Right cardiac atrium (tissue), 5 donors: ENCODE data around the gene ATXN2L. TPM values are rescaled to one million over a fixed set of nuclear protein-coding genes. Genes with fewer than 3 reads are reported as not detected.
A peak's percentile ranks its signal among the peaks of the same experiment; 100 is the strongest.
"Not testable (repeated sequence)": the region's sequence is repeated elsewhere in the genome, so short reads cannot be mapped to it uniquely, and the experiment has no call there.

Experiments
- ATAC-seq, 2 donors: fragments of 200-7000 bp; cut with Tn5 transposase; one replicate each; pipeline versions ENCODE4 v1.8.0 to v1.9.1; 2020; ENCODE audit warnings: moderate library complexity in 2 of 2, mild to moderate bottlenecking in 1 of 2
- DNase-seq, 3 donors: peaks; one replicate each; pipeline ENCODE4 v3.0.0-alpha.2; 2020
- H3K27ac ChIP-seq: one replicate; pipeline ENCODE4 v1.5.1; 2013; ENCODE audit warnings: mild to moderate bottlenecking, low read length, control low read depth, moderate library complexity
- H3K27me3 ChIP-seq: one replicate; pipeline ENCODE4 v1.6.1; 2013; ENCODE audit not compliant: control insufficient read depth, insufficient read depth
- H3K4me1 ChIP-seq: one replicate; pipeline ENCODE4 v1.6.1; 2013; ENCODE audit warnings: low read length; ENCODE audit not compliant: control insufficient read depth, insufficient read depth
- H3K4me3 ChIP-seq: one replicate; pipeline ENCODE4 v1.5.1; 2013; ENCODE audit warnings: low read length, control low read depth
- H3K9me3 ChIP-seq: one replicate; pipeline ENCODE4 v1.6.1; 2013; ENCODE audit warnings: low read length; ENCODE audit not compliant: control insufficient read depth
- WGBS: extraction: QIAGEN DNeasy Blood & Tissue Kit; methylation state at CpG from one replicate; pipeline ENCODE4 v1.1.7; 2013; 5-methylcytosine and 5-hydroxymethylcytosine counted together
- intact Hi-C, 4 donors: fragments of 100-400 bp; cut with DNase I; formaldehyde crosslinking; loops; one replicate each; pipeline versions ENCODE4 v1.11.0 to v1.14.0; 2022 to 2023
- polyA plus RNA-seq: library from polyadenylated mRNA; stranded (reverse); fragments of 200-250 nt; gene quantifications from one replicate; pipeline ENCODE4 v1.2.3, GENCODE V29; 2013
- total RNA-seq, 4 donors: library from RNA; stranded (reverse); fragmentation: NEBNext Ultra II Directional; extraction: Animal tissue kit (Norgen Biotek cat#: 25700); gene quantifications; one replicate each; pipeline ENCODE4 v1.2.1, GENCODE V29; 2021
- donor health status: healthy with polysubstance abuse.
- donor health status: DM: no; HTN: yes; CAD: no.
- donor health status: DM: no; HTN: no; CAD: no.
- donor health status: DM: no; HTN: yes; CAD: no; lungs with severe emphysema.
- donor health status: DM: yes; HTN: yes; CAD: no.

Gene ATXN2L
- total and polyA plus RNA-seq, 5 donors = 40.1 to 59.8 (median 57.8) TPM

DNA sequence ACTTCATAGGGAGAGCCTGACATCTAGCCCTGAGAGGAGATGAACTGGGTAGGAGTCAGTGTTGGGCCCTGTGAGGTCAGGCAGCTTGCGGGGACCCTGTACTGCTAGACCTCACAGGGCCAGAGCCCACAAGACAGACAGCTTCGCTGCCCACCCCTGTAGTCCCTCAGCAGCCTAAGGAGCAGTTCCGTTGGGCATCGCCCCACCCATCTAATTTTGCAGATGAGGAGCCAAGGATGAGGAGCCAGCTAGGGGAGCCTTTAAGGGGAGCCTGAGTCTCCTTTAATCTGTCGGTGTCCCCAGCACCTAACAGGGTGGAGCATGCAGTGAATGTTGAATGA is 24.1 kb downstream of the ATXN2L start:
- Histone ChIP-seq H3K27ac (peak overlapping the region; percentile 85), H3K4me1 (peaks cover 3% of the 10 kb centered on the region), H3K4me3 (peak overlapping the region; percentile 75), H3K27me3 (no peaks in the 10 kb centered on the region), H3K9me3 (no peaks in the 10 kb centered on the region)
- peak in 1 of 3 donors; percentile 53 for DNase-seq
- 16% methylated on average over 5 of the region's 5 CpGs for WGBS
- intact Hi-C loops = no loop called here
- peak; percentile 20 to 39 for ATAC-seq

DNA sequence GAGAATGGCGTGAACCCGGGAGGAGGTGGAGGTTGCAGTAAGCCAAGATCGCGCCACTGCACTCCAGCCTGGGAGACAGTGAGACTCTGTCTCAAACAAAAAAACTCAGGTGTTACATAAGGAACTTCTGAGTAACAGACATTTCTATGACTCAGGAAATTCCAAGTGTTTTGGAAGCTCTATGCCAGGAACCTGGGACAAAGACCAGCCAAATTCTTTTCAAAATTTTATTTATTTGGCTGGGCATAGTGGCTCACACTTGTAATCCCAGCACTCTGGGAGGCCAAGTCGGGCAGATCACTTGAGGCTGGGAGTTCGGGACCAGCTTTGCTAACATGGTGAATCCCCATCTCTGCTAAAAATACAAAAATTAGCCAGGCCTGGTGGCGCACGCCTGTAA is 35.6 kb downstream of the ATXN2L start:
- no peak for ATAC-seq
- Histone ChIP-seq H3K4me1 (no peaks in the 10 kb centered on the region), H3K27ac (no peak overlapping the region), H3K9me3 (no peaks in the 10 kb centered on the region), H3K4me3 (no peak overlapping the region), H3K27me3 (no peaks in the 10 kb centered on the region)
- intact Hi-C loops = no loop called here
- DNase-seq = no peak
- 94% methylated on average over 8 of the region's 8 CpGs for WGBS

GRCh38 chr16:28859326-28859725 is 36.5 kb downstream of the ATXN2L start:
- no peaks in the 10 kb centered on the region for H3K4me1 ChIP-seq
- no peaks in the 10 kb centered on the region for H3K9me3 ChIP-seq
- no peak for DNase-seq
- no peak for ATAC-seq
- no peaks in the 10 kb centered on the region for H3K27me3 ChIP-seq
- WGBS = 74% methylated on average over 4 of the region's 4 CpGs
- intact Hi-C loops = no loop called here
- H3K27ac ChIP-seq = no peak overlapping the region
- H3K4me3 ChIP-seq = no peak overlapping the region

DNA sequence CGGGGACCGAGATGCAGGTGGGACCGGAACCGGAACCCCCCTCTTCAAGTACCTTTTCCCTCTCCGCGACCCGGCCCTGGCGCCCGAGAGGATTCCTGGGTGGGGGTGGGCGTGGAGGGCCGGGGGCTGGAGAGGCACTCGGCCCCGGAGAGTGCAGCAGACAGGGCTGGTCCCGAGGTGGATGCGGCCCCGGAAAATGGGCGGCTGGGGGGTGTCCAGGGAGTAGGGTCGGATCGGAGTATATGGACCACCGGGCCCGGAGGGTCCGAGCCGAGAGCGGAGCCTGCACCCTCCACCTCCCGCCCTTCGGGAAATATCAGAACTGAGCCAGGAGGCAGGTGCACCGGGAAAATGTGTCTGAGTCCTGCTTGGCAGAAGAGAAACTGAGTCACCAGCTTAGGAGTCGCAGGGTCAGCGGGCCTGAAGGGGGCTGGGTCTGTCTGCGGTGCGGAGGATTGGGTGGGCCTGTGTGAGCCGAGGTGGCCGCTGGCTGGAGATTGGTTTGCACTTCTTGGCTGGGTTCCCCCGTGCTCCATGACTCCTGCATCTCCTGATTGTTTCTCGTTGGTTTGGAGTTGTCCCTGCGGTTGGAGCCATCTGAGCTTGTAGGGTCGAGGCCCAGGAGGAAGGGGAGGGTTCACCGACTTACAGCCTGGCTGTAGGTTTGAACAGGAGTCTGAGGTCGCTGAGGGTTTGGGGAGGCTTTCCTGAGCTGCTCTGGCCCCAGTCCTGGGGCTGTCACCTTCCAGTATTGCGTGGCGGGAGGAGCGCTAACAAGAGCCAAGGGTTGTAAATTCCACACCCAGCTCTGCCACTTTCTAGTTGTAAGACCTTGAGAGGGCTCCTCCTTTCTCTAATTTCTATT is 41.4 kb downstream of the ATXN2L start:
- ATAC-seq (peak; percentile 14 to 22), DNase-seq (peak; percentile 47 to 71 (median 68))
- WGBS = 2% methylated on average over 42 of the region's 42 CpGs
- intact Hi-C loops = no loop called here
- Histone ChIP-seq H3K9me3 (no peaks in the 10 kb centered on the region), H3K27ac (peak overlapping the region; percentile 97), H3K4me1 (no peaks in the 10 kb centered on the region), H3K4me3 (peak overlapping the region; percentile 84), H3K27me3 (no peaks in the 10 kb centered on the region)

DNA sequence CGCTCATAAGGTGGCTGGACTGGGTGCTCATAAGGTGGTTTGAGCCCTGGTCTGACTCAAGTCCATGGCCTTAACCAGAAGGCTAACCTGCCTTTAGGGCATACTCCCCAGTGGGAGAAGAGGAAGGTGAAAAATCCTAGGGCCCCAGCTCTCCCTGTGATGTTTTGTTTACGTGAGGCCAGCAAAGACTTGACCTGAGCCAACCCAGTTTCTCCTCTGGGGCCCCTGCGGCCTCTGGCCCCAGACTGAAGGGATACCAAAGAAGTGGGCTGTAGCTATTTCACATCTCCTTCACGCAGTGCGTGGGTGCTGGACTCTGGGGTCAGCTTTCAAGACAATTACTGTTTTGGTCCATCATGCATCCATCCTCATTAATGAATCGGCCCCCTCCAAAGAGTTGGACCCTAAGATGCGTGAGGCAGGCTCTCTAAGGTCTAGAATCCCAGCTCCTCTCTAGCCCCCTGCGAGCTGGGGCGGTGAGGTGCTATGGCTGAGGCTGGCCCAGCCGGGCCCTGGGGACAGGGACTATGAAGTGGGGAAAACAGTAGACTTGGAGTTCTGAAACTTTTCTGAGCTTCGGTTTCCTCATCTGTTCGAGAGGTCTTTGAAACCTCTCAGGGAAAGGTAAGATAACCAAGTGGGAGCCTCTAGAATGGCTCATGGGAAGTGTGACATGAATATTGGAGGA is 42.3 kb downstream of the ATXN2L start:
- Histone ChIP-seq H3K9me3 (no peaks in the 10 kb centered on the region), H3K4me3 (no peak overlapping the region), H3K27ac (no peak overlapping the region), H3K4me1 (no peaks in the 10 kb centered on the region), H3K27me3 (no peaks in the 10 kb centered on the region)
- 87% methylated on average over 12 of the region's 12 CpGs for WGBS
- ATAC-seq (no peak), DNase-seq (no peak)
- intact Hi-C loops = no loop called here

- Histone ChIP-seq H3K9me3 (no peaks in the 10 kb centered on the region), H3K27me3 (no peaks in the 10 kb centered on the region), H3K4me3 (no peak overlapping the region), H3K4me1 (no peaks in the 10 kb centered on the region), H3K27ac (no peak overlapping the region)
- DNase-seq (peak in 2 of 3 donors; percentile 51 to 66), ATAC-seq (no peak)
- WGBS = 65% methylated on average over 32 of the region's 32 CpGs
- intact Hi-C loops = no loop called here
Measured at GRCh38 chr16:28865722-28866453, 43.1 kb downstream of the ATXN2L start.

GRCh38 chr16:28866454-28866804 is 43.6 kb downstream of the ATXN2L start:
- ATAC-seq (no peak), DNase-seq (no peak)
- Histone ChIP-seq H3K4me1 (no peaks in the 10 kb centered on the region), H3K27me3 (no peaks in the 10 kb centered on the region), H3K9me3 (no peaks in the 10 kb centered on the region), H3K27ac (no peak overlapping the region), H3K4me3 (no peak overlapping the region)
- 81% methylated on average over 17 of the region's 17 CpGs for WGBS
- intact Hi-C loops = no loop called here

DNA sequence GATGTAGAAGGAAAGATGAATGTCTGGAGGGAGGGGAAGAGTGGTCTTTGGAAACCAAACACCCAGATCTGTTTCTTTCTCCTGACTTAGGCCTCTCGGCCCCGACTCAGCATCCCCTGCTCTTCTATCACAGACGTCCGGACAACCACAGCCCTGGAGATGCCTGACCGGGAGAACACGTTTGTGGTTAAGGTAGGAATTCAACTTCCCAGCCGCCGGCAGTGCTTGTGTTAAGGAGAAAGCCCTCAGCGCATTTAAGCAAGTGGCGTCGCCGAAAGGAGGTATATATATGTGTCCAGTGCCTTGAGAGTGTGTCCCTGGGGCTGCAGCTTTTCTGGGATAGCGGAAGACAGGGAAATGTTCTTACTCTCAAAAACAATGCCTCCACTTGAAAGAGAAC is 44.4 kb downstream of the ATXN2L start:
- H3K4me3 ChIP-seq = no peak overlapping the region
- no peak for ATAC-seq
- 91% methylated on average over 13 of the region's 13 CpGs for WGBS
- peak in 1 of 3 donors; percentile 43 for DNase-seq
- no peaks in the 10 kb centered on the region for H3K27me3 ChIP-seq
- no peak overlapping the region for H3K27ac ChIP-seq
- no peaks in the 10 kb centered on the region for H3K4me1 ChIP-seq
- H3K9me3 ChIP-seq = no peaks in the 10 kb centered on the region
- intact Hi-C loops = no loop called here

- H3K27ac ChIP-seq, H3K4me1 ChIP-seq, intact Hi-C loops, H3K4me3 ChIP-seq, H3K27me3 ChIP-seq, H3K9me3 ChIP-seq, ATAC-seq: not testable (repeated sequence)
- 88% methylated on average over 9 of the region's 9 CpGs for WGBS
- DNase-seq = peak in 1 of 3 donors; percentile 2
Measured at GRCh38 chr16:28867646-28868045, 44.8 kb downstream of the ATXN2L start.

GRCh38 chr16:28869201-28869600 is 46.4 kb downstream of the ATXN2L start:
- 93% methylated on average over 11 of the region's 11 CpGs for WGBS
- Histone ChIP-seq H3K9me3 (no peaks in the 10 kb centered on the region), H3K27me3 (no peaks in the 10 kb centered on the region), H3K4me3 (no peak overlapping the region), H3K4me1 (no peaks in the 10 kb centered on the region), H3K27ac (no peak overlapping the region)
- intact Hi-C loops = no loop called here
- DNase-seq (peak in 1 of 3 donors; percentile 26), ATAC-seq (no peak)

DNA sequence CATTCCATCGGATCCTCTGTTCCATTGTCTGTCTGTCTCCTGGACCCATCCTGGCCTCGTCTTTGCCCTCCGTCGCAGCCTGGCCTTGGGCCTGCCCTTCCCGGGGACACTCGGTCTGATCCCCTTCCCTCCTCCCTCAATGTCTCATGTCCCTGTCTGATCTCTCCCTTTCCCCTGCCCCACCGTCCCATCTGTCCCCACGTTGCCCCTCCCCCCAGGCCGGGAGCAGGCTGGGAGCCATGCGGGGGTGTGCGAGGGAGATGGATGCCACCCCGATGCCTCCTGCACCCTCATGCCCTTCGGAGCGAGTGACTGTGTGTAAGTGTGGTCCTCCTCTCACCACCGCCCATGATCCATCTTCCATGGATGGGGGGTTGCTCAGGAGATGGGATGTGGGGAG is 50.2 kb downstream of the ATXN2L start:
- ATAC-seq = no peak
- intact Hi-C loops = loop anchor here in 2 of 4 donors (10.0 kb wide), 1 partner anchor 72 kb away; no protein-coding TSS in a partner anchor
- Histone ChIP-seq H3K27ac (no peak overlapping the region), H3K4me1 (no peaks in the 10 kb centered on the region), H3K9me3 (no peaks in the 10 kb centered on the region), H3K4me3 (no peak overlapping the region), H3K27me3 (no peaks in the 10 kb centered on the region)
- WGBS = 84% methylated on average over 15 of the region's 15 CpGs
- DNase-seq = peak in 1 of 3 donors; percentile 28
